GM12873 (cell line): ENCODE data around the gene HTRA1.
A peak's percentile ranks its signal among the peaks of the same experiment; 100 is the strongest.

Experiments
- CTCF ChIP-seq: IDR thresholded peaks from 2 replicates; pipeline ENCODE4 v1.5.1; 2012; ENCODE audit warnings: low read depth, mild to moderate bottlenecking, moderate library complexity, low read length, control low read depth; ENCODE audit not compliant: insufficient read depth; ENCODE audit errors: missing control alignments

The HTRA1 gene

GRCh38 chr10:122524811-122525210, 63.5 kb downstream of the HTRA1 start:
- TF ChIP-seq CTCF: no peak

DNA sequence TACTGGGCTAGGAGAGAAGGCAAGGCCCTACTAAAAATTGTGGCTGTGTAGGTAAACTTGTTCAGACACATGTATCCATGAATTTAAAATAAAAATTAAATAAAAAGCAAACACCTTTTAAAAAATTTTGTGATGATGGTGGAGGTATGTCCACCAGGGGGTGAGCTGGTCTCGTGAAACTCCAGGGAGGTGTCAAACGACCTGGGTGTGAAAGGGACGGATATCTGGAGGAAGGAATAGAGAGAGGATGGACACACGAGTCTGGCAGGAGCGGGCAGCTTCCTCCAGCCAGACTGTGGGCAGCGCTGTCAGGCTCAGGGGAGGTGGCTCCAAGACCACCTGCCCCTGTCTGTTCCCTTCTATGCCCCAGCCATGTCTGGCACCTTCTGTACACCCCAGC, 64.4 kb downstream of the HTRA1 start:
- TF ChIP-seq CTCF: peak; percentile 17

- no peak for TF ChIP-seq CTCF
These were observed 65.5 kb downstream of the HTRA1 start for GRCh38 chr10:122526892-122527291.

DNA sequence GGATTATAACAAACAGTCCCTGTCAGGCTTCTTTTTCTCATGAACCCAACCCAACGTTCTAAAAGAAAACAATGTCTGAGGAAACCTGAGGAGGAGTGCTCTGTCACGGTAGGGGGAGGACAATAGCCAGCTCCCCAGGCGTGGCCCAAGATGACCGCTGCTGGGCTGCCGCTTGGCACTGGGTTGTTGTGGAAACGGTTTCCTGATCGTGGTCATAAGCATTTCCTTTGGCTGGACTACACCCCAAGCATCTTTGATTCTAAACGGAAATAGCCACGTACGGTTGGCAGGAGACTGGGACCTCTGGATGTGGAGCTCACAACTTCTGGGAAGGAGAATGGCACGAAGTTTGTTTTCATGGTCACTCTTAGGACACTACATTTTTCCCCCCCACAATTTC, 68.8 kb downstream of the HTRA1 start:
- no peak for TF ChIP-seq CTCF

GRCh38 chr10:122531261-122531660, 69.9 kb downstream of the HTRA1 start:
- TF ChIP-seq CTCF: no peak

GRCh38 chr10:122531939-122532338, 70.6 kb downstream of the HTRA1 start:
- no peak for TF ChIP-seq CTCF

DNA sequence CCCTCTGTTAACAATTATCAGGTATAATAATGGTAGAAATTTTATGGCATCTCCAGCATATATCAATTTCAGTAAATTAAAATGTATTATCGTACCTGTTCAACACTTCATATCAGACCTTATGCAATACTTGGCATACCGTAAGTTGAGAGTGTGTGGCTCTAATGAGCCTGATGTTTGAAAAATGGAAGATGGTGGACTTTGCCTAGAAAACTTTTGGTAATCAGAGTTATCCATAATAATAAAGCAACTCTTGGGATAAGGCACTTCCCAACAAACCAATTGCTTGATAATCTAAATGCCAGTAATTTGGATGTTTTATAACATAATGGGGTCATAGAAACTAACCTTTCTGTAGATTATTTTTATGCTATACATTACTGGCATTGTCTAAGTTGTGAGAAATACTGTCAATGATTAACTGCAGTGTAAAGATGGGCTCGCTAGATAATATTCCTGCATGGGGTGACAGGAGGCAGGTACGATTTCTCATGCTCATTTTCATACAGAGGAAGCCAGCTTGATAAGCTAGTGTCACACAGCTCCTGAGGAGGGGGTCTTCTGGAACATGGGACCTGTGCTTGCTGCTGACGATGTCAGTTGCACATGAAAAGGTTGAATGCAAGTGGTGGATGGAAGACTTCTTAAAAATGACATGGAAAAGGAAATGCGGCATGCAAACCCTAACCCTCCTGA, 71.4 kb downstream of the HTRA1 start:
- TF ChIP-seq CTCF: no peak

DNA sequence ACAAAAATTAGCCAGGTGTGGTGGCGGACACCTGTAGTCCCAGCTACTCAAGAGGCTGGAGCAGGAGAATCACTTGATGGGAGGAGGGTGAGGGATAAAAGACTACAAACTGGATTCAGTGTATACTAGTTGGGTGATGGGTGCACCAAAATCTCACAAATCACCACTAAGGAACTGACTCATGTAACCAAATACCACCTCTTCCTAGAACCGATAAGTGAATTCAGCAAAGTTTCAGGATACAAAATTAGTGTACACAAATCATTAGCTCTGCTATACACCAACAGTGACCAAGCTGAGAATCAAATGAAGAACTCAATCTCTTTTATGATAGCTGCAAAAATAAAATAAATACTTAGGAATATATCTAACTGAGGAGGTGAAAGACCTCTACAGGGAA, 76.2 kb downstream of the HTRA1 start:
- TF ChIP-seq CTCF: no peak
